Neuronal stem cell (in vitro differentiated cells): ENCODE measurements around the gene SEC31A.

ENCODE experiments used
- DNase-seq: peaks from one replicate; pipeline ENCODE4 v3.0.0-alpha.2; 2013; ENCODE audit warnings: low spot score
- H2AFZ ChIP-seq: one replicate; pipeline ENCODE4 v1.6.1; 2013; ENCODE audit warnings: mild to moderate bottlenecking, low read length, inconsistent platforms
- H2AK5ac ChIP-seq: 2 replicates; pipeline ENCODE4 v1.6.1; 2013; ENCODE audit warnings: low read depth, mild to moderate bottlenecking, inconsistent platforms, low read length, moderate library complexity, mixed read lengths
- H2BK120ac ChIP-seq: 2 replicates; pipeline ENCODE4 v1.6.1; 2013; ENCODE audit warnings: low read depth, mild to moderate bottlenecking, inconsistent platforms, low read length, moderate library complexity, mixed read lengths
- H2BK12ac ChIP-seq: one replicate; pipeline ENCODE4 v1.6.1; 2013; ENCODE audit warnings: low read length, inconsistent platforms
- H2BK15ac ChIP-seq: 2 replicates; pipeline ENCODE4 v1.6.1; 2013; ENCODE audit warnings: mild to moderate bottlenecking, low read length, inconsistent platforms, mixed read lengths
- H2BK5ac ChIP-seq: one replicate; pipeline ENCODE4 v1.6.1; 2013; ENCODE audit warnings: inconsistent platforms, mild to moderate bottlenecking, low read length, moderate library complexity
- H3K14ac ChIP-seq: one replicate; pipeline ENCODE4 v1.6.1; 2013; ENCODE audit warnings: low read length, inconsistent platforms
- H3K18ac ChIP-seq: 2 replicates; pipeline ENCODE4 v1.6.1; 2013; ENCODE audit warnings: low read length, inconsistent platforms
- H3K23ac ChIP-seq: 2 replicates; pipeline ENCODE4 v1.6.1; 2013; ENCODE audit warnings: low read depth, mild to moderate bottlenecking, mixed read lengths, low read length, inconsistent platforms; ENCODE audit not compliant: poor library complexity
- H3K27ac ChIP-seq: replicated peaks from 3 replicates; pipeline ENCODE4 v1.5.1; 2013; ENCODE audit warnings: low read length, inconsistent platforms
- H3K27me3 ChIP-seq, 3 experiments: 2 replicates each; pipeline ENCODE4 v1.6.1; 2013; ENCODE audit warnings: low read length in 3 of 3, mild to moderate bottlenecking in 2 of 3, inconsistent platforms in 1 of 3, low read depth in 1 of 3, mixed read lengths in 1 of 3, moderate library complexity in 1 of 3; ENCODE audit not compliant: control insufficient read depth in 3 of 3, insufficient read depth in 3 of 3
- H3K36me3 ChIP-seq, 2 donors: replicated peaks in 1 of 2; 2 replicates each; pipeline ENCODE4 v1.6.1; 2013; ENCODE audit warnings: low read length in 2 of 2; ENCODE audit not compliant: control insufficient read depth in 2 of 2, insufficient read depth in 2 of 2
- H3K4ac ChIP-seq: 2 replicates; pipeline ENCODE4 v1.6.1; 2013; ENCODE audit warnings: inconsistent platforms, mild to moderate bottlenecking, low read length, moderate library complexity
- H3K4me1 ChIP-seq, 2 donors: 1 replicate in 1 of 2; 2 replicates in 1 of 2; pipeline ENCODE4 v1.6.1; 2013; ENCODE audit warnings: low read length in 2 of 2, low read depth in 1 of 2; ENCODE audit not compliant: control insufficient read depth in 2 of 2, insufficient read depth in 1 of 2
- H3K4me2 ChIP-seq: one replicate; pipeline ENCODE4 v1.6.1; 2013; ENCODE audit warnings: mild to moderate bottlenecking, low read length, inconsistent platforms; ENCODE audit not compliant: insufficient read depth, poor library complexity, severe bottlenecking
- H3K4me3 ChIP-seq, 2 donors: 2 replicates each; pipeline ENCODE4 v1.5.1; 2013; ENCODE audit warnings: low read length in 2 of 2, mild to moderate bottlenecking in 2 of 2, inconsistent platforms in 1 of 2, moderate library complexity in 1 of 2
- H3K79me1 ChIP-seq: one replicate; pipeline ENCODE4 v1.6.1; 2013; ENCODE audit warnings: low read depth, mild to moderate bottlenecking, inconsistent platforms, low read length, moderate library complexity
- H3K9ac ChIP-seq: one replicate; pipeline ENCODE4 v1.6.1; 2013; ENCODE audit warnings: mild to moderate bottlenecking, low read depth, low read length, inconsistent platforms; ENCODE audit not compliant: poor library complexity
- H3K9me3 ChIP-seq, 2 donors: replicated peaks in 1 of 2; 2 replicates each; pipeline versions ENCODE3 to v1.6.1; 2013; ENCODE audit warnings: low read length in 2 of 2, mild to moderate bottlenecking in 2 of 2, inconsistent platforms in 1 of 2, low read depth in 1 of 2, mixed read lengths in 1 of 2, moderate library complexity in 1 of 2; ENCODE audit not compliant: control insufficient read depth in 2 of 2, insufficient read depth in 1 of 2
- H4K8ac ChIP-seq: one replicate; pipeline ENCODE4 v1.6.1; 2013; ENCODE audit warnings: low read depth, mild to moderate bottlenecking, inconsistent platforms, low read length, moderate library complexity
- H4K91ac ChIP-seq: one replicate; pipeline ENCODE4 v1.6.1; 2013; ENCODE audit warnings: low read length, low read depth, mild to moderate bottlenecking, inconsistent platforms; ENCODE audit not compliant: poor library complexity
- WGBS, 2 donors: extraction: QIAGEN DNeasy Blood & Tissue Kit; methylation state at CpG; one replicate each; pipeline ENCODE4 v1.1.7; 2013; ENCODE audit warnings: missing lambda C conversion rate in 2 of 2, mixed read lengths in 1 of 2; ENCODE audit not compliant: insufficient read length in 2 of 2, insufficient replicate concordance in 1 of 2; ENCODE audit errors: extremely low coverage in 2 of 2; 5-methylcytosine and 5-hydroxymethylcytosine counted together

The SEC31A gene

GRCh38 chr4:82784681-82785610 is 106.0 kb downstream of the SEC31A start:
- Histone ChIP-seq H3K36me3 (no peaks in the 10 kb centered on the region), H4K8ac (no peak overlapping the region), H2BK120ac (no peak overlapping the region), H3K9ac (no peak overlapping the region), H4K91ac (no peak overlapping the region), H3K23ac (no peak overlapping the region), H3K27me3 (no peaks in the 10 kb centered on the region), H3K27ac (peak overlapping the region; percentile 37), H2AK5ac (no peak overlapping the region), H3K18ac (no peak overlapping the region), H3K9me3 (peaks cover 0 to 5% of the 10 kb centered on the region in 2 donors), H3K14ac (no peak overlapping the region), H2BK5ac (no peak overlapping the region), H3K4me3 (no peak overlapping the region), H3K4me2 (no peak overlapping the region), H3K79me1 (peaks cover 1% of the 10 kb centered on the region), H3K4ac (no peak overlapping the region), H2BK12ac (no peak overlapping the region), H2BK15ac (no peak overlapping the region), H2AFZ (no peak overlapping the region), H3K4me1 (peaks cover 27 to 31% of the 10 kb centered on the region in 2 donors)
- no peak for DNase-seq
- no CpG with 5 or more reads among the region's 9 CpGs for WGBS, 2 donors

DNA sequence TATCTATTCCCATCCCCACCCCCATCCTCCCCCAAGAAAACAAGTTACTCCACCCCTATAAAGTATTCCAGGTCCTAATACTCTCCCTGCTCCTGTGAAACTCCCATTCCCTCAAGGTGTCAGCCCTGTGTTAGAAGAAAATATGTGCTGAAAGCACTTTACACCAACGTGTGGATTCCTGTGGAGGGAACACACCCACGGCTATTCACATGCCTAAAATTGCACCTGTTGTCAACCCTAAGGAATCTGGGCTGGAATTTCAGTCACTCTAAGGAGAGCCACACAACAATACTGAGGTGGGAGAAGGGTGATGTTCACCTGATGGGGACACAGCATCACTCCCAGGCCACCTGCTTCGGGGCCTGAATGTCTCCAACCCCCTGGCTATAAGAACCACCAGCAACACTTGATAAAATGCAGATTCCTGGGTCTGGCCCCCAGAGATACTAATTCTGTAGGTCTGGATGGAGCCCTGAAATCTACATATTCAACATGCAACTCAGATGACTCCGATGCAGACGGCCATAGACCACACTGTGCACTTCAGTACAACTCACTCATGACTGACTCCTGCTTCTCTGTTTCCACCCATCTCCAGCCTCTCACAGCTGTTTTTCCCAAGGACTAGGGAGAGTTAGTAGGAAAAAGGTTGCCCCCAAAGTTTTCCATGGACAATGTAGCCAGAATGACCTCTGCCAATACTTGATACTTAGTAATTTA is 108.2 kb downstream of the SEC31A start:
- Histone ChIP-seq H3K79me1 (peaks cover 1% of the 10 kb centered on the region), H3K27ac (no peak overlapping the region), H2BK12ac (no peak overlapping the region), H3K9me3 (peaks cover 0 to under 1% of the 10 kb centered on the region in 2 donors), H2BK15ac (no peak overlapping the region), H3K4me1 (peaks cover 25 to 29% of the 10 kb centered on the region in 2 donors), H2BK5ac (no peak overlapping the region), H3K14ac (no peak overlapping the region), H4K8ac (no peak overlapping the region), H3K23ac (no peak overlapping the region), H3K36me3 (no peaks in the 10 kb centered on the region), H3K9ac (no peak overlapping the region), H3K4me2 (no peak overlapping the region), H3K18ac (no peak overlapping the region), H2AK5ac (no peak overlapping the region), H3K27me3 (no peaks in the 10 kb centered on the region), H3K4me3 (no peak overlapping the region), H4K91ac (no peak overlapping the region), H2AFZ (no peak overlapping the region), H3K4ac (no peak overlapping the region), H2BK120ac (no peak overlapping the region)
- no peak for DNase-seq
- WGBS, 2 donors = no CpG with 5 or more reads among the region's 5 CpGs

GRCh38 chr4:82780752-82781231 is 110.2 kb downstream of the SEC31A start:
- H3K4ac ChIP-seq = no peak overlapping the region
- peaks cover 0 to 4% of the 10 kb centered on the region in 2 donors for H3K36me3 ChIP-seq
- no peaks in the 10 kb centered on the region for H3K9me3 ChIP-seq
- H3K9ac ChIP-seq = no peak overlapping the region
- H3K4me3 ChIP-seq = no peak overlapping the region
- no peak overlapping the region for H3K23ac ChIP-seq
- H2BK120ac ChIP-seq = no peak overlapping the region
- H3K79me1 ChIP-seq = peaks cover 1% of the 10 kb centered on the region
- peaks cover 12 to 24% of the 10 kb centered on the region in 2 donors for H3K4me1 ChIP-seq
- no peak overlapping the region for H3K4me2 ChIP-seq
- no peak overlapping the region for H3K27ac ChIP-seq
- H3K27me3 ChIP-seq = no peaks in the 10 kb centered on the region
- no peak overlapping the region for H2AK5ac ChIP-seq
- H2BK12ac ChIP-seq = no peak overlapping the region
- H3K14ac ChIP-seq = no peak overlapping the region
- H2BK15ac ChIP-seq = no peak overlapping the region
- no peak overlapping the region for H4K8ac ChIP-seq
- H3K18ac ChIP-seq = no peak overlapping the region
- no peak overlapping the region for H2BK5ac ChIP-seq
- WGBS, 2 donors = no CpG with 5 or more reads among the region's 10 CpGs
- no peak overlapping the region for H2AFZ ChIP-seq
- no peak for DNase-seq
- no peak overlapping the region for H4K91ac ChIP-seq
